Measurements from ENCODE around the gene SNAI3.
A peak's percentile ranks its signal among the peaks of the same experiment; 100 is the strongest.

The SNAI3 gene

GRCh38 chr16:88732961-88733294 is 46.6 kb upstream of the SNAI3 start:
- no peak for TF ChIP-seq CTCF (IDR thresholded peaks at IDR 0.05; ENCODE audit: control insufficient read depth, extremely low read depth, insufficient read depth)
- no peak for DNase-seq (ENCODE audit: low read depth)
- H3K4me3 ChIP-seq (ENCODE audit: low read depth, low read length) = no peak overlapping the region

GRCh38 chr16:88732172-88732960 is 46.1 kb upstream of the SNAI3 start:
- H3K4me3 ChIP-seq (ENCODE audit: low read depth, low read length) = no peak overlapping the region
- no peak for TF ChIP-seq CTCF (IDR thresholded peaks at IDR 0.05; ENCODE audit: control insufficient read depth, extremely low read depth, insufficient read depth)
- DNase-seq (ENCODE audit: low read depth) = no peak

GRCh38 chr16:88731699-88732098 is 45.4 kb upstream of the SNAI3 start:
- H3K4me3 ChIP-seq (ENCODE audit: low read depth, low read length) = no peak overlapping the region
- TF ChIP-seq CTCF (IDR thresholded peaks at IDR 0.05; ENCODE audit: control insufficient read depth, extremely low read depth, insufficient read depth) = no peak
- DNase-seq (ENCODE audit: low read depth) = no peak

- no peak overlapping the region for H3K4me3 ChIP-seq (ENCODE audit: low read depth, low read length)
- DNase-seq (ENCODE audit: low read depth) = no peak
- no peak for TF ChIP-seq CTCF (IDR thresholded peaks at IDR 0.05; ENCODE audit: control insufficient read depth, extremely low read depth, insufficient read depth)
Measured at GRCh38 chr16:88730632-88731607, 44.6 kb upstream of the SNAI3 start.

GRCh38 chr16:88727871-88728270 is 41.6 kb upstream of the SNAI3 start:
- TF ChIP-seq CTCF (IDR thresholded peaks at IDR 0.05; ENCODE audit: control insufficient read depth, extremely low read depth, insufficient read depth) = no peak
- peak; percentile 89 for DNase-seq (ENCODE audit: low read depth)
- H3K4me3 ChIP-seq (ENCODE audit: low read depth, low read length) = no peak overlapping the region

GRCh38 chr16:88726981-88727380 is 40.7 kb upstream of the SNAI3 start:
- no peak for TF ChIP-seq CTCF (IDR thresholded peaks at IDR 0.05; ENCODE audit: control insufficient read depth, extremely low read depth, insufficient read depth)
- no peak overlapping the region for H3K4me3 ChIP-seq (ENCODE audit: low read depth, low read length)
- DNase-seq (ENCODE audit: low read depth) = no peak
